ENCODE measurements around the gene SLX9.
A peak's percentile ranks its signal among the peaks of the same experiment; 100 is the strongest.
"Not testable (repeated sequence)": the region's sequence is repeated elsewhere in the genome, so short reads cannot be mapped to it uniquely, and the experiment has no call there.

SLX9 gene

DNA sequence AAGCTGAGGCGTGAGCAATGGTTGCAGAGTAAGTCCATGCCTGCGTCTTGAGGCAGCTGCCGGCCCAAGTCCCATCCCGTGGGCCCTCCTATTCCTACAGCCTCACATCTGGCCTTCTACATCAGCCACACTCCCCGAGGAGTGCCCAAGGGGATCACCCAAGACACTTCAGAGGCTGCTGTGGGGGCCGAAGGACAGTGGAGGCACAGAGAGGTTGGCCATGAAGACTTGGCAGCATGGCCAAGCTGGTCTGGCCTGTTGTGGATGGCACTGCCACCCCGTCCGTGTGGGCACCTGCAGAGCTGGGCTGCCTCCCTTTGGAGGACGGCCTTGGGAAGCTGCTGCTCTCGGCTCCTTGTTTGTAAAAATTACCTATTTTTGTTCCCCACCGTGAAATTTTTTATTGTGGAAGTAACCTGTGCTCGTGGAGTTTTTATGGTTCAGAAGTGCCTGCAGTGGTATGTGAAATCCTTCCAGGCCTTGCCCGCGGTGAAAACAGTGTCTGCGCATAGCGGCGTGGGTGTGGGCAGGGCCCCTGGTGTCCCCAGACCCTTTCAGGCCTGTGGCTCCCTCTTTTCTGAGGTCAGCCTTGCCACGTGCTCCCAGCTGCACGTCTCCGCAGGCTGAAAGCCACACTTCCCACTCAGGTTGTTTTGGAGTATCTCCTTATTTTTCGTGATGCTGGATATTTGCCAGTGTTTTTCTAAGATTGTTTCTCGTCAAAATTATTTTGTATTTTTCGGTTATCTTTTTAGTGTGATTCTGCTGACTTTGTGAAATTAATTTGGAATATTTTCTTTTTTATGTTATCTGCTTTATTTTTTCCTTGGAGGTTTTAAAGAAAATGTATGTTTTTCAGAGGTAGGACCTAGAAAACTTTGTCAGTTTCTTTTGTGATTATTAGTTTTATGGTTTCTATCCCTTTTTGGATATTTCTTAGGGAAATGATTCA lies 20.6 kb downstream of the SLX9 start:
- no peak for DNase-seq (ENCODE audit: low read depth in 2 of 2)

DNA sequence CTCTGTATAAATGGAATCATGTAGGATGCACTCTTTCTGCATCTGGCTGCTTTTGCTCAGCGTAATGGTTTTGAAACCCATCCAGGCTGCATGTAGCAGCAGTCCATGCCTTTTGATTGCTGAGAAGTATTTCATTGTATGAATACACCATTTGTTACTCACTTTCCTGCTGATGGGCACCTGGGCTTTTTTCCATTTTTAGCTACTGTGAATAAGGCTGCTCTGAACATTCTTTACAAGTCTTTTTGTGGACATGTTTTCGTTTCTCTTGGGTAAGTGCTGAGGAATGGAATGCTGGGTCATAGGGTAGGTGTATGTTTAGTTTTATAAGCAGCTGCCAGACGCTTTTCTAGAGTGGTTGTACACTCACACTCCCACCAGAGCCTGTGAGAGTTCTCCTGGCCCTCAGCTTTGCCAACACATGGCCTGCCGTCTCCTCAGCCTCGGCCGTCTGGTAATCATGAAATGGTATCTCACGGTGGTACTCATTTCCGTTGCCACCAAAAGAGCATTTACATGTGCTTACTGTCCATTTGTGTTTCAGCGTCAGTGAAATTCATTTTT lies 22.7 kb downstream of the SLX9 start:
- no peak for DNase-seq (ENCODE audit: low read depth in 2 of 2)

DNA sequence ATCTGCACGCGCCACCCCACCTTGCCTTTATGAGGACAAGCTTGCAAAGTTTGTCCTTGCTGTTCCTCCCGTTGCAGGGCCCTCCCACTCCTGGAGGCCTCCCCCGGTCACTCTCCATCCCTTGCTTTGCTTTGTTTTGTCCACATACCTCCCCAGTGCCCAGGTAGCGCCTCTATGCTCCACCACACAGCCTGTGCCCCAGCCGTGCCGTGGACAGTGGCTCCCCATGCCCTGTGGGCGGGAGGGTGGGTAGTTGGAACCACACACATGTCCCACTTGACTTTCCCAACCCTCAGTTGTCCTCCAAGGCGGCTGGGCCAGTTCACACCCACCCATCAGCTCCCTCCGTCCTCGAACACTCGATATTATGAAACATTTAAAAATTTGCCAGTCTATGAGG lies 24.6 kb downstream of the SLX9 start:
- DNase-seq (ENCODE audit: low read depth in 2 of 2), result no peak

DNA sequence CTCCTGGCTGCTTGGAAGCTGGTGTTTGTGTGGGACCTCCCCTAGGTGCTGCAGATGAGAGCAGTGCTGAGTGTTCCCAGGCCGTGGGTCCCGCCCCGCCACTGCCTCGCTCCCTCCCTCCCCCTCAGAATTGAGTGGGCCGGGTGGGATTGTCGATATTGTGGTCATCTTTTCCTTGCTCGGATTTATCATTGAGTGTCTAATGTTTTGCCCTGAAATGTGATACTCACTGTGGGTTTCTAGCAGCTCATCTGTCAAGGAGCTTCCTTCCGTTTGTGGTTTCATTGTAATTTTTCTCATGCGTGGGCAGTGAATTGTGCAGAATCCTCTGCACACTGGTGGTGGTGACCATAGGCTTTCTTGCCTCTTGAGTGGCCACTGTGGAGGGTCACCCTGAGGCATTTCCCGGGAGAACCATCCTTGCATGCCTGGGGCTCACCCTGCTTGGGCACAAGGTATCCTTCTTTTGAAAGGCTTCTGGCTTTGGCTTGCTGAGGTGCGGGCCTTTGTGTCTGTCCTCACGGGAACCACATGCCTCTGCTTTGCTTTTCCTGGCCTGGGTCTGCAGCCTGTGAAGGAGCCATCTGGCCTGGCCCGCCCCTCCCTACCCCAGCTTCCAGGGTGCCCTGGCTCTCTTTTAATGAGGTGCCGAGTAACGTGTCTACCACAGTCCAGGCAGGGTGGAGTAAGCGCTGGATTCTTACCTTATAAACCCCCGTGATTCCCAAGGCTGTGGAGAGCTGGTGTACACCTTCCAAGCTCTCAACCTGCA lies 25.6 kb downstream of the SLX9 start:
- DNase-seq (ENCODE audit: low read depth in 2 of 2), result peak in 1 of 2 donors; percentile 21

DNA sequence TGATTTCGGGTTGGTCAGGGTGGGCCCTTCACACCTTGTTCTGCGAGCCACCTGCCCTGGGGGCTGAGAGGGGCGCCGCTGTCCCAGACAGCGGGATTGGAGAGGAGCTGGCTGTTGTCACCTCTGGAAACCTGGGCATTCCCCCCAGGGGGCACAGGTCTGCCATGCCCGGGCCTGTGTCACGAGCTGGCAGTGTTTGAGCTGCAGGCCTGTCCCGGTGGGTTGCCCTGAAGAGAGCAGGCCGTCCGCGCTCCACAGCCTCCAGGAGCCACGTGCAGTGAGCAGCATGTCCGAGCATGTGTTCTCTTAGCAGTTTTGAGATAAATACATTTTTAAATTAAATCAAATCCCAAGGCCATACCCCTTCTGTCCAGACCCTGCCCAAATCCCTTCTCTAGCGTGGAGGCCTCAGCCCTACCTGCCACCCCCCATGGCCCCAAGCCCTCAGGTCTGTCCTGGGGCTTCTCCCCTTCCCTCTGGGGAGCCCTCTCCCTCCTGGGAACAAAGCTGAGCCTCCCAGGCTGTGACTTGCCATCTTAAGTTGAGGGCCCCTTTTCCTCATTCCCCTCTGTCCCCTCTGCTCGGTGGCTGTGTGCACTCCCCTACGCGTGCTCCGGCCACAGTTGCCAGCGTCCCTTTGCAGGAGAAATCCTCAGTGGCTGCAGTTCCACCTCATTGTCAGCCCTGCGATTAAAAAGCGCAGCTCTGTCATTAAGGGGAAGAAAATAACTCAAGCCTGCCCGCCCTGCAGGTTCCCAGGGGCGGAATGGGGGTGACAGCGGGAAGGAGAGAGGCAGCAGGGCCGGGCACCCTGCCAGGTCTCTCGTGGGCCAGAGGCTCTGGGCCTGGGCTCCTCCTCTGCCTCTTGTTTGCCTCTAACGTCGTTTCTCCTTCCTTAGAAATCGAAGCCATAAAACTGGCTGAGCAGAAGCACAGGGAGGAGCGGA lies 26.6 kb downstream of the SLX9 start:
- no peak for DNase-seq (ENCODE audit: low read depth in 2 of 2)

DNA sequence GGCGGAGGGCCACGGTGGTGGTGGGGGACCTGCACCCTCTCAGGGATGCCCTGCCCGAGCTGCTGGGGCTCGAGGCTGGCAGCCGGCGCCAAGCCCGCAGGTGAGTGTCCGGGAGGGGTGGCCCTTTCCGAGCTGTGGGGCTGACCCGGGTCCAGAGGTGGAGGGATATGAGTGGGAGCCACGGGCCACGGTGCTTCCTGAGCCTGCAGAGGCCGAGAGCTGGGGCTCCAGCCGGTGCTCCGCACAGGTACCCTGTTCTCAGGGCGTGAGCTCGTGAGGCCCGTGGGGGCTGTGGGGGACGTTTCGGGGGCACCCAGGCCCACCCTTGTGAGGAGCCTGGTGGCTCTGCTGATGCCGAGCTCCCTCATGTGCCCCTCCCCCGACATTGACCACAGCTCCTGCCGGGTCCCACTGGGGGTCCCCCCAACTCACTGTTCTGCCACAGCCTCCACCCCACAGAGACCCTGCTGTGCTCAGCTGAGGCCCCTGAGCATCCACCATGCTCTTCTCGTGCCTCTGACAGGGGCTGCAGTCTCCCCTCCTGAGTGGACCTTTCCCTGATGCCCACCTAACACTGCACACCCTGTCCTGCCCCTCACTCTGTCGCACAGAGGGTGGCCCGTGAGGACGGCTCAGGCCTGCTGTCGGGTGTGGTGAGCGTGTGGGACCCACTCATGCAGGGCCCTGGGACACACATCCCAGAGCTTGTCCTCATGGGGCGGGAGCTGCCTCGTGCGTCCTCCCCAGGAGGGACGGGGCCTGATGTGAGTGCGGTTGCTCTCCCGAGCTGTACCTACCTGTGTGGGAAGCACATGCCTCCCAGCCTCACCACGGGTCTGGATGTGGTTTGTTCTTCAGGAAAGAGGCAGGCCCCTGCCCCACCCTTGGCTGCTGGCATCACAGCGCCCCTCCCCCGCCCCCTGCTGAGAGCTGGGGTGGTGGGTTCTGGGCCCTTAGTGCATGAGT lies 27.5 kb downstream of the SLX9 start:
- no peak for DNase-seq (ENCODE audit: low read depth in 2 of 2)

DNA sequence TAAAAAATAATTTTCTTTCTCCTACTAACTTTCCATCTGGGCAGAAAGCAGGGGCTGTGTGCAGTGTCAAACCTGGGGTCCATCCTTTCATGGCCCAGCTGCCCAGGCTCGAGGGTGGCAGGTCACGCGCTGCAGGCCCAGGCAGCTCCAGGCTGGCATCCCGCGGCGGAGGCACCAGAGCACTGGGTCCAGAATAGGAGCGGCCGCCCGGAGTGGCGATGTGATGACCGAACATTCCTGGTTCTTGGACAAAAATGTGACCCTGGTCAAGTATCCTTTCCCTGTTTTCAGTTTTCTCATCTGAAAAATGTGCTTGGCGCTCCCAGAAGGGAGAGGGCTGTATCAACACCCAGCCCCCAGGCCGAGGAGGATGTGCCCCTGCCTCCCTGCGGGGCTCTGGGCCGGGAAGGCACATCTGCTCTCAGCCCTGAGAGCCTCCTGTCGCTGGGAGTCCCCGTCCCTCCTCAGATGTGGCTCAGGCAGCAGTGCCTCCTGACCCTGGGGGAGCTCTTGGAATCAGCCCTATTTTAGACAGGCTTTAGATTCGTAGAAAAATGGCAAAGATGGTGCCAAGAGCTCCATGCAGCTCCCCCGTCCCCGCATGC lies 29.3 kb downstream of the SLX9 start:
- DNase-seq (ENCODE audit: low read depth in 2 of 2), result no peak

DNA sequence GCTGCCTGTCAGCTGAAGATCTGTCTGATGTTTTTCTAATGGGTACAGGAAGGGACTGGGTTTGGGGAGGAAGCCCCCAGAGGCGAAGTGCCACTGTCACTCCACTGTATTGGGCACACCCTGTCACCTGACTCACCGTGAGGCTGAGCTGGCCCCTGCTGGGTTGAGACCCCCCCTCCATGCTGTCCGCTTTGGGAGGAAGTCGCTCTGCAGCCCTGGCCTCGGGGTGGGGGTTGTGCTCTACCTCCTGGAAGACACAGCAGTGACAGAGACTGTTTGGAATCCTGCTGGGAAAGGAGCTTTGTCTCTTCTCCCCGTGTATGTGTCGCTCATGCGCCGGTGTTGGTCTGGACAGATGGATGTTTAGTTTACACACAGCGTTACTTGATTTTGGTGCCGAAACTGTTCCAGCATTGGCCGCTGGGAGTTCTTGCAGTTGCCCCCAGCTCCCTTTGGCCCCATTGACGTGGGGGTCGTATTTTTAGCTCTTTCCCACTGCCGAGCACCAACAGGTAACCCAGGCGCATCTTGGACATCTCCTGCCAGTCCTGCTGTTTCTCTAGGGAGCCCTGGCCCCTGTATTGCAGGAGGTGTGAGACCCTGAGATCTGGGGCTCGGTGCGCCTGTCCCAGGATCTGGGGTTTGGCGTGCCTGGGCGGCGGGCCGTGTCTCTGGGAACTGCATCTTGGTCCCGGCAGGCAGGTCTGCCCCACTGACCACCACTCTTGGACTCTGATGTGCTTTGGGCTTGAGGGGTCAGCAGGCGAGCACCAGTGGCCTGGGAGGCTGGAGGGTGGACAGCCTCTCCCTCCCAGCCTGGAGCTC lies 30.3 kb downstream of the SLX9 start:
- DNase-seq (ENCODE audit: low read depth in 2 of 2), result no peak

DNA sequence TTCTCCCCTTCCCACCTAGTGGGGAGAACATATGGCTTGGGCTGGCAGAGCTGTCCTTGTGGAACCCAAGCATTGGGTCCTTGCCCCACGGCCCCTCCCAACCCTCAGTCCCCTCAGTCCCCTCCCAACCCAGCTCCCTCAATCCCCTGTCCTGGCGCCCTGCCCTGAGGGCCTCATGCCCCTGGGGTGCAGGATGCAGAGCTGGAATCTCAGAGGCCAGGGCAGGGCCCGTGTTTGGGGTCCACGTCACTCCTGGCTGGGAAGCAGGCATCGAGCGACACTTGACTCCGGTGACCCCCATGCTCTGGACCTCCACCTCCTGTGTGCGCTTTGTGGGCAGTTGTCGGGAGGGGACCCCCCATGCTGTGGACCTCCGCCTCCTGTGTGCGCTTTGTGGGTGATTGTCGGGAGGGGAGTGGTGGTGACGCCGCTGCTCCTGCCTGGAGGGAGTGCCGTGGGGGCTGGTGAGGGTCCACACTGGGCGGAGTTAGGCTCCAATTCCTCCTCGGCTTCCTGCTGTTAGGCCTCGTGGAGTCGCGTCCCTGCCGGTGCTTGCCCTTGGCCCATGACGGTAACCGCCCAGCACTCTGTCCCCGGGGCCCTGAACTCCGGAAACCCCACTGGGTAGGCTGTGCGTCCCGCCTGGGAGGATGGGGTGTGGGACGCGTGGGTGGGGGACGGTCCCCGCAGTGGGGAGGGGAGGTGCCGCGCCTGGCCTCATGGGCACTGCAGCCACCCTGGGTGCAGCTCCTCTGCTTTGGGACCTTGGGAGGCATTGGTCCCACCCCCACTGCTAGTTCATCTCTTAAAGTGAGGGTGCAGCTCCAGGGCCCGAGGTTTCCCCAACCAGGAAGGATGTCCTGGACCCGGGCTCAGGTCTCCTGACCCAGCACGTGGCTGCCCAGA lies 31.2 kb downstream of the SLX9 start:
- no peak for DNase-seq (ENCODE audit: low read depth in 2 of 2)

DNA sequence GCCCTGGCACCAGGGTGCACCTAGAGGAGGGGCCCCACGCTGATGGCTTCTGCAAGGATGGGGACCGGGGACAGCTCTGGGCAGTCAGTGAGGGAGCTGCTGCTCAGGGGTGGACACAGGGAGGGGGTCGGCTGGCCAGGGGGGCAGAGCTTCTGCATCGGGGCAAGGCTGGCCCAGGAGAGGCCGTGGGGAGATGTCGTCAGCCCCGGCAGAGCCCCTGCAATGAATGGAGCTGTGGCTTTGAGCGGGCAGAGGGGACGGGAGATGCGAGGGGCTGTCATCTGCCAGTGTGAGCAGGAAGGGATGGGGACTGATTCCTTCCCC lies 31.8 kb downstream of the SLX9 start:
- DNase-seq (ENCODE audit: low read depth in 2 of 2), result no peak

DNA sequence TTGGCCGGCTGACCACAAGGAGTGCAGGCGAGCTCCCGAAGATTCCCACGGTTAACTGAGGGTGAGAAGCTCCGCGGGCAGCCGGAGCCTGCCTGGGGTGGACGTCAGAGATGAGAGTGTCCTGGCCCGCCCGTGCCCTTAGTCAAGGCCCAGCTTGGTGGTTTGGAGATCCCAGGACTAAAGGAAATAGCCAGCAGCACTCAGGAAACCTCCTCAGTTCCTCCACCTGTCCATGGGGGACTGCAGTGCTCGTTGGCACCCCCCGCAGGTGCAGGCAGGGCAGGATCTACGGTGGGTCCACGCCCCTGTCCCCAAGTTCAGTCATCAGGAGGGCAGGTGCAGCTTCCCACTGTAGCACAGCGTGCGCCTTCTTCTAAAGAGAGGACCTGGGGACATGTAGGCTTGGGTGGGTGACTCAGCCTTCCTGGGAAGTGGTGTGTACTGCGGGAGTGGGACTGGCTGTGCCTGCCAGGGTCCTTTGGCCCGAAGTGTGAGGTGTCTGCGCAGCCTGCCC lies 32.5 kb downstream of the SLX9 start:
- no peak for DNase-seq (ENCODE audit: low read depth in 2 of 2)

DNA sequence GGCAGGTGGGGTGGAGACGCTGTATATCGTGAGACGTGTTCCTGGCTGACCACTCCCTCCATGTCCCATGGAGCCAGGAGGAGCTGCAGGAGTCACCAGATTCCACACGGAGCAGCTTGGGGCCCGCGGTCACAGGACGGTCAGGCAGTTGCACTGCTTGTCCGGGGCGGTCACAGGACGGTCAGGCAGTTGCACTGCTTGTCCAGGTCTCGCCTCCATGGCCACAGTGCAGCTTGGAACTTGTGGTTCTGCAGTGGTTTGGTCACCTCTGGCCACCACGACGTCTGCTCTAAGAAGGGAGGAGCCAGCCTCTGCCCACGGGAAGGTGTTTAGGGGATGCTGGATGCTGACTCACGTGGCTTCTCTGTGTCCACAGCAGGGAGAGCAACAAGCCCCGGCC lies 33.0 kb downstream of the SLX9 start:
- no peak for DNase-seq (ENCODE audit: low read depth in 2 of 2)

DNA sequence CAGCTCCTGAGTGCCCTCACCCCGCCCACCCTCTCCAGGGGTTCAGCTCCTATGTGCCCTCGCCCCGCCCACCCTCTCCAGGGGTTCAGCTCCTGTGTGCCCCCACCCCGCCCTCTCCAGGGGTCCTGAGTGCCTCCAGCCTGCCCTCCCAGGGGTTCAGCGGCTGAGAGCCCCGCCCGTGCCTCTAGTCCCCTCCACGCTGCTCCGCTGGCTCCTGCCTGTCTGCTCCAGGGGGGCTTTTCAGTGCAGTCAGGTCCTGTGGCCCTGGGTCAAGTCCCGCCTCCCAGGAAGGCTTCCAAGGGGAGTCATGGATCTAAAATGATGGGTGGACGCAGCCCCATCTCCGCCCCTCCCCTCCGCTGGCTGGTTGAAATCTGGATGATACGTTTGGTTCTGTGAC lies 33.8 kb downstream of the SLX9 start:
- no peak for DNase-seq (ENCODE audit: low read depth in 2 of 2)

DNA sequence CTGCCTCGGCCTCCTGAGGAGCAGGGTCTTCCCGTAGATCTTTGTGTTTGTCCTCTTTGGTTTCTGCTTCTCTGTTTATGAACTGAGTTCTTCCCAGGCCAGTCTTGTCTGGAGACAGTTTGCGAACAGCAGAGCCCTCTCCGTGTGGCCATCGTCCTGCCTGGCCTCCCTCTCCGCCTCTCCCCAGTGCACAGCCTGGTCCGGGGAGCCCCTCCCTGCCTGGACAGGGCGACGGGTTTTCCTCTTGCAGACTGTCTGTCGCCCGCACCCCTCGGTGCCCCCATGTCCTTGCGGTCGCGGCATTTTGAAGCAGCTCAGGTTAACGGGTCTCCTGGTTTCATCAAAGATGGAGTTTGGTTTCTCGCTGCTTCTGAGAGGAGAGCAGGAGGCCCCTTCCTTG lies 34.8 kb downstream of the SLX9 start:
- no peak for DNase-seq (ENCODE audit: low read depth in 2 of 2)

DNA sequence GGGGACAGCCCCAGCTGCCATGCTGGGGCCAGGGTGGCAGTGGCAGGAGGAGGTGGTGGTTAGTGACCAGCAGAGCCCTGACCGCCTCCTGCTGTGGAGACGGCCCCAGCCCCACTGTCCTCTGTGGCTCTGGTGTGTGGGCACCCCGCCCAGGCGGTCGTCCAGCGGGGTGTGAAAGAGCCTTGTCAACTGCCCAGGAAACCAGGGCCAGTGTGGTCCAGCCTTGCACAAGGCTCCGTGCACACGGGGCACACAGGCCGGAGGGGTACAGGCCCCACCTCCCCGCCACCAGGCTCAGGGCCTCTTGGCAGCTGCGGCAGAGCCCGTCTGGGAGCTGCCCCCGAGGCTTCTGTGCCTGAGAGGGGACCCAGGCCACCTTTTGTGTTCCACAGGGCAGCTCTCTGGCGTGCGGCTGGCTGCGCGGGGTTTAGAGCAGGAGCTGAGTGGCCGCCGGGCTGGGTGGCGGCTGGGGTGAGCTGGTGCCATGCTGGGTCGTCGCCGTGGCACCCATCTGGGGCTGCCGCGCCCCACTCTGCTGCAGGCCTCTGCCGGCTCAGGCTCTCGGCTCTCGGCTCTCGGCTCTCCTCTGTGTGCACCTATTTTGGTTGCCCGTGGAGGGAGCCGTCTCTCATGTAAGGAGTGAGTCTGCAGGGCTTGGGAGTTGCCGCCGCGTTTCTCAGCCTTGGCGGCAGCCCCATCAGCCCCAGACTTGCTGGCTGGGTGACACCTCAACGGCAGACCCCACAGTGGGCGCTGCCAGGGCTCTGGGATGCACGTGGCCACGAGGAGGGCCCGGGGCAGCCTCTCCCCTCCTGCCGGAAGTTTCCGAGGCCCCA lies 36.1 kb downstream of the SLX9 start:
- DNase-seq (ENCODE audit: low read depth in 2 of 2), result no peak

DNA sequence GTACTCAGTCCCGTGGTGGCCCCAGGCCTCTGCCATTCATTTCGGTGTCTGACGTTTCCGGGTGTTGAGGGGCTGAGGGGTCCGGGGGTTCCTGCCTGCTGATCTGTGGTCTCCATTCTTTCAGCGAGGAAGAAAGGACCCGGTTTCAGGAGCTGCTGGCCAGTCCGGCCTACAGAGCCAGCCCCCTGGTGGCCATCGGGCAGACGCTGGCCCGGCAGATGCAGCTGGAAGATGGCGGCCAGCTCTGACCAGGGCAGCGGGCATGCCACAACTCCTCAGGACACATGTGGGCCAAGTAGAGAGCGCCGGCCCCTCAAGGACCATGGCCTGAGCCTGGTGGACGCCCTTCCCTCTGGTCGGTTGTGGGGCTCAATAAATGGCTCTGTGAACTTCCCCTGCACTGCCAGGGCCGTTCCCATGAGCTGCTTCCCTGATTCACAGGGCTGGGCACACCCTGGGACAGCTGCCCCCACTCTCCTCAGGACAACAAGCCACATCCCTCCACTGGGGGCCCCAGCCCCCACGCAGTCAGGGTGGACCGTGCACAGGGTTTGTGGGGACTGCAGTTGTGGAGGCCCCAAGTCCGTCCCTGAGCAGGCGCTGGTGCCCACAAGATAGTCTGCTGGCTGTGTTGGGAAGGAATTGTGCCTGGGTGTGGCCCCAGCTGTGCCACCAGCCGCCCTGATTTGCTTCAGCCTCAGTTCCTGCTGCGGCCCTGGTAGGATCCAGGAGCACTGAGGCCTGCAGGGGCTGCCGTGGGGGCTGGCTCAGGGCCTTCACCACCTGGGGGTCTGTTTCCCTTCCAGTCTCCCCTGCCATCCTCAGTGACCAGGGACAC lies 36.9 kb downstream of the SLX9 start:
- not testable (repeated sequence) for DNase-seq (ENCODE audit: low read depth in 2 of 2)
